Measurements from ENCODE around the gene MYO1E.

MYO1E gene

GRCh38 chr15:59194639-59195325 lies 177.9 kb downstream of the MYO1E start:
- no peak for DNase-seq (ENCODE audit: low read depth)

DNA sequence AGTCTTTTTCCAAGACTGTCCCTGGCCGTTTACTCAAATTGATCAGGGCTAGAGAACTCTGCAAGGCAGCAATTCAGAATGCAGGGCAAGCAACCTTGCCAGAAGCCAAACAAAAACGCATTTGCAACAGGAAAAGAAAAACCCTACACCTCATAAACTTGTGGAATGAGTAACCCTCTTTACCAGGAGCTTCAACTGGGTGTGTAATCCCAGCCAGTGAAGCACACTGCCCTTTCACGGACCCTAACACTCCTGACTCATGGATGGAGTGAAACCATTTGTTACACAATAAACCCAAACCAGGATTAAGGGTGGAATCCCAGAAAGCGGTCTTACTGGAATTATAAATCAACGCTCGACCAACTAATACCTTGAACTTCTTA lies 180.8 kb downstream of the MYO1E start:
- DNase-seq (ENCODE audit: low read depth) = no peak

GRCh38 chr15:59190291-59190690 lies 182.4 kb downstream of the MYO1E start:
- no peak for DNase-seq (ENCODE audit: low read depth)

DNA sequence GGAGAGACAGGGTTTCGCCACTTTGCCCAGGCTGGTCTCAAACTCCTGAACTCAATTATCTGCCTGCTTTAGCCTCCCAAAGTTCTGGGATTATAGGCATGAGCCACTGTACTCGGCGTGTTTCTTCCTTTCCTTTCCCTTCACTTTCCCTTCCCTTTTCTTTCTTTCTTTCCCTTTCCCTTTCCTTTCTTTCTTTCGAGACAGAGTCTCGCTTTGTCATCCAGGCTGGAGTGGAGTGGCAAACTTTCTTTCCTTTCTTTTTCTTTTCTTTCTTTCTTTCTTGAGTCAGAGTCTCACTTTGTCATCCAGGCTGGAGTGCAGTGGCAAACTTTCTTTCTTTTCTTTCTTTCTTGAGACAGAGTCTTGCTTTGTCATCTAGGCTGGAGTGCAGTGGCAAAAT lies 183.4 kb downstream of the MYO1E start:
- no peak for DNase-seq (ENCODE audit: low read depth)

- DNase-seq (ENCODE audit: low read depth) = no peak
Measured at GRCh38 chr15:59186501-59186900, 186.2 kb downstream of the MYO1E start.

DNA sequence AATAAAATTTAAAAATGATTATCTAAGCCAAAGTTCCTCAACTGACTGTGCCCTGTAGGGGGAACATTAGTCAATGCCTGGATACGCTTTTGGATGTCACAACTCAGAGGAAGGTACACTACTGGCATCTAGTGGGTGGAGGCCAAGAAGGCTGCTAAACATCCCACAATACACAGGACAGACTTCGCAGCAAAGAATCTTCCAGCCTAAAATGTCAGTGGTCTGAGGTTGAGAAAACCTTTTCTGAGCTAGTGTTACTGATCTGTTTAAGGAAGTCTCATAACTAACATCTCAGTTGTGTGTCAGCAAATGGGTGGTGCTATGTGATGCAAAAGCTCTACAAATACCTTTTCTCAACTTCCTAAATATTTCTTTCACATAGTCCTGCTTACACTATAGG lies 186.9 kb downstream of the MYO1E start:
- DNase-seq (ENCODE audit: low read depth) = no peak

- DNase-seq (ENCODE audit: low read depth) = no peak
Measured at GRCh38 chr15:59180945-59181600, 191.6 kb downstream of the MYO1E start.

GRCh38 chr15:59179717-59180116 lies 193.0 kb downstream of the MYO1E start:
- no peak for DNase-seq (ENCODE audit: low read depth)

DNA sequence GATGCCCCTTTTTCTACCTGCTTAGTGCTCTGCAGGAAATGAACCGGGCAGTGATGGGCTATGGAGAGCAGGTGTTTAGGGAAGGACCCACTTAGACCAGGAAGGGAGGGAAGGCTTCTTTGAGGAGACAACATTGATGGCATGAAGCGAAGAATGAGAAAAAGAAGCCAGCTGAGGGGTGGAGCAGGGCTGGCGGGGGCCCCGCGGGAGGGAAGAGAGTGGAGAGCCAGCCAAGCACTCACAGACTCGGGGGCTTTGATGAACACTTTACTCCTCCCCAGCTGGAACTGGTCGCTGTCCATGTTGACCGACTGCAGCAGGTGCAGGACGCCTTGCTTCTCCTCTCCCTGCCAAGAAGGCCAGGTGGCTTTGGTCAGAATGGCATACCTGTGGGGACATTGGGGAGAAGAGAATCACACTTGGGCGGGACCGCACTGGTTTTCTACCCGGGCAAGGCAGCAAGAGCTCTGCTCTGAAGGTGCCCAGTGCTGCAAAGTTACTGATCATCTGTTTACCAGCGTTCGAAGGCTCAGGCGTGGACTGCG lies 194.4 kb downstream of the MYO1E start:
- DNase-seq (ENCODE audit: low read depth) = no peak

DNA sequence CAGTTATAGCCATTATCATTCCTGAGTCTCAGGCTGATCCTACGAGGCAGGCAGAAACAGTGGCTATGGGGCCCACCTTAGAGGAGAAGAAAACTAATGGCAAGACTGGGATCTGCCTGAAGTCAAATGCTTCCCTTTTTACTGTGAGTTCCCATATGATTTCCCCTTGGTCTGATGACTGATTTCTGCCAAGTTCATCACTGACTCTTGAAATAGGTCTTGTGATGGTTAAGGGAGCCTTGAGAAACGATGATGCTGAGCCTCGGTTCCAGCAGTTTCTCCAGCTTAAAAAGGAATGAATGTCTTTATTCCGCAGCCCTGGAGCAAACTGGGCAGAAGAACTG lies 195.4 kb downstream of the MYO1E start:
- DNase-seq (ENCODE audit: low read depth) = no peak

DNA sequence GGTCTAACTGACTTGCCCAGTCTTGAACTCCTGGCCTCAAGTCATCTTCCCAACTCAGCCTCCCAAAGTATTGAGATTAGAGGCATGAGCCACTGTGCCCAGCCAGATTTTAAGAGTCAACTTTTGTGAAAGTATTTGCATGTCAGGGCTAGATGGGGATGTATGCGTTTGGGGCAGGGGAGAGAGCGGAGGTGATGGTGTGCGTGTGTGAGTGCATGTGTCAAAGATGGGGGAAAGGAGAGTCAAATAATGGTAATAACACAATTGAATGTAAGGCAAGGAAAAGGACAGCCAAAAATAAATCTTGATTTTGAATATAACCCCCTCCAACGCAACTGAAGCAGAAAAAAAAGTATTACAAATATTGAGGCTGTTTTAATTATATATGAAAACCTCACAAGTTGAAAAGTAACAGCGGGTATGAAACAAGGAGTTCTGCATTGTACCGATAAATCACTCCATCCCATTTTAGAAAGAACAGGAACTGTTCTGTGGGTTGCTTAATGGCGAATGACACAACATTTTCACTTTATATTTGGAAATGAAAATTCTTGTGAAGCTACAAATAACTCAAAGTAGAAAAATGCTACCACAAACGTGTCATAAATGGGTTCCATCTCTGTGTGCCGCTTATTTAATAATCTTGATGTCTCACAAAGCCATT lies 195.9 kb downstream of the MYO1E start:
- DNase-seq (ENCODE audit: low read depth) = no peak

DNA sequence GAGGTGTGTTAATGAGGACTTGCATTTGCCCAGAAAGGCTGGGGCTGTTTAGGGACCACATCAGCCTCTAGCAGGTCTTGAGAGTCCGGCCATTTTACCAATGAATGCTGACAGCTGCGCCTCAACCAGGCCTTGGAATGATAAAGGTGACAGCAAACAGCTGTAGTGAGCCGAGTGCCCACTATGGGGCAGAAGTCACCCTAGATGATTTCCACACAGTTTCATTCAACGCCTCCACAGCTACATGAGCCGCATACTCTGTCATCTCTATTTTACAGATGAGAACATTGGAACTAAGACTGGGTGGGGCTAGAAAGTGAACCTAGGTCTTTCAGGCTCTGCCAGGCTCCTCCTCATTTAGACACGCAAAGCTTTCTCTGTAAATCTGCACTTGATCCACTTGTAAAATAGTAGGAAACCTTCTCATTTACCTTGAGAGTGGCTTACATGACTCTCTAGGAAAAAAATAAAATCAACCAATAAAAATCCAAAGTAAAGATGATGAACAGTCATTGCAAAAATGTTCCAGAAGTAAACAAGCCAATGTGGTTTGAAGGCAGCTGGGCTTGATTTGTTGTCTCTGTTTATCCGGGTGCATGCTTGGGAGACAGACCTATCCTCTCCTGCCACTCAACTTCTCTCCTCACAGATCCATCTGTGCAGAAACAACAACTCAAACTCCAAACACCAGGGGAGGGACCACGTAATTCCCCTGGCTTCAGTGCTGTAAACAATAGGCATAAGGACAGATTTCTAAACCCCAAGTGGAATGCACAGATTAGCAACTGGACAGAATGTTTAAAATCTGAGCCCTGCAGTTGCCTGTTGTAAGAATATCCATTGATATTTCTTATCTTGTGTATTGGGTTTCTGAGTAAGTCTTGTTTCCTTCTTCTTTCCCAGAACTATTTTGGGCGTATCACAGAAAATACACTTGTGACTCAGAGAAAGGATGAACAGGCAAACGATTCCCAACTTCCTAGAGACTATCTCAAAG lies 197.5 kb downstream of the MYO1E start:
- no peak for DNase-seq (ENCODE audit: low read depth)

- DNase-seq (ENCODE audit: low read depth) = no peak
Measured at GRCh38 chr15:59174151-59174834, 198.4 kb downstream of the MYO1E start.

DNA sequence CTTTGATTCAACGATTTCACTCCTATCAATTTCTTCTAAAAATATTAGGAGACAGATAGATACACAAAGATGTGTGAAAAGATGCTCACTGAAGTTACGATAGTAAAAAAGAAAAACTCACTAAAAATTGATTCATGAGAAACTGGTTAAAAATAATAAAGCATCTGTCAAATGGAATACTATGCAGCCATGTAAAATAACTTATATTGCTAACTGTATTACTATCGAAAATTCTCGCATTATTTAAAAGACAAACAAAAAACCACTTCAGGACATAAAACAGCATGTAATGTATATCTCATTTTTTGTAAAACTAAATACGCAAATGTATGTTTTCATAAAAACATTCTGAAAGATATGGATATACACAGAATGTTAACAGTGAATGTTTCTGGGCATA lies 199.5 kb downstream of the MYO1E start:
- no peak for DNase-seq (ENCODE audit: low read depth)

DNA sequence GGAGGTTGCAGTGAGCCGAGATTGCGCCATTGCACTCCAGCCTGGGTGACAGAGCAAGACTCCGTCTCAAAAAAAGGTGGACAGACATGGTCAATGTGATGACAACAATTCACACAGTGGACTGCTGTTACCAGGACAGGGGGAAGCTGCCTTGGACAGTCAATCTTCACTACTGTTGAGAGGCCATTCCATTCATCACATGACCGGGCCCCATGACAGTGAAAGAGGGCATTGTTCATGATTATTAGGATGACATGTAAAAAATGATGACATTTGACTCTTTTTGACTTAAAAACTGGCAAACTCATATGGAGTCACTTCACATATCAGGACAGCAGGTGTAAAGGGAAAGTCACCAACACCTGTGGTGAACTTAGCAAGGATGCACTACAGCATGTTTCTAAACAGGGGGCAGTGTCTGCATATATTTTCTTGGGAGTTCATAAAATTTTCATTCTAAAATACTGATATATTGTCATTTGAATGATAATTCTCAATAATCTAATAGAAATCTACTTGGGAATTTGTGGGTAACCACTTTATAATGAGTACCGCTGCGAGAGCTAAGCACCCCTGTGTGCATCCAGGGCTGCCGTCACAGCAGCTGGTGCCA lies 200.3 kb downstream of the MYO1E start:
- no peak for DNase-seq (ENCODE audit: low read depth)

DNA sequence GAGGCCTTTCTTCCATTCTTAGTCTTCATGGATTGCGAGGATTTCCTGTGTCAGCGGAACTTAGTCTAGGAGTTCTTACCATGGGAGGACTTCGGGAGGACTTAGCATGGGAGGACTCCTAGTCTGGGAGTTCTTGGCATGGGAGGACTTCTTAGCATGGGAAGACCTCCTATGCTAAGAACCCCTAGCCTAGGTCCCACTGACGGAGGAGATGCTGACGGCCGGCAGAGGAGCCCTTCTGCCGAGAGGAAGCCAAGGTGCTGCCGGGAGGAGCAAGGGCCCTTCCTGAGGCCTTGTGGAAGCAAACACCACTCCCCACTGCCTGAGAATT lies 201.6 kb downstream of the MYO1E start:
- no peak for DNase-seq (ENCODE audit: low read depth)

GRCh38 chr15:59170295-59171066 lies 202.2 kb downstream of the MYO1E start:
- no peak for DNase-seq (ENCODE audit: low read depth)

DNA sequence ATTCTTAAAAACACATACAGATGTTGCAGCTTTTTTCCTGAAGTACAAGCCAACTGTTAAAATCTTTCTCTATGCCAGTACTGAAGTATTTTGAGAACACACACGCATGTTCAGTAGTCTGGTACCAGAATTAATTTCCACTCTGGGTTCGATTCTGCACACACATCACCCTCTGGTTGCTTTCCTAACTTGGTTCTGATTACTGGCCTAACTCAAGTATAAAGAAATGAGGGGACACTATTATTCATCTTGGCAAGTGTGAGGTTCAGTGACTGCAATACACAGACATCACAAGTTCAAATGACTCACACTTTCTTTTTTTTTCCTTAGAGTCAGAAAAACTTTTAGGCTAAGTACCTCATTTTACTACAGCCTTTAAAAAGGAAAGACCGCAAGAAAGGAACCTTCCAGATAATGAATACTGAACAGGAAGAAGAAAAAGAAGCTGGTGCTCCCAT lies 203.4 kb downstream of the MYO1E start:
- no peak for DNase-seq (ENCODE audit: low read depth)

DNA sequence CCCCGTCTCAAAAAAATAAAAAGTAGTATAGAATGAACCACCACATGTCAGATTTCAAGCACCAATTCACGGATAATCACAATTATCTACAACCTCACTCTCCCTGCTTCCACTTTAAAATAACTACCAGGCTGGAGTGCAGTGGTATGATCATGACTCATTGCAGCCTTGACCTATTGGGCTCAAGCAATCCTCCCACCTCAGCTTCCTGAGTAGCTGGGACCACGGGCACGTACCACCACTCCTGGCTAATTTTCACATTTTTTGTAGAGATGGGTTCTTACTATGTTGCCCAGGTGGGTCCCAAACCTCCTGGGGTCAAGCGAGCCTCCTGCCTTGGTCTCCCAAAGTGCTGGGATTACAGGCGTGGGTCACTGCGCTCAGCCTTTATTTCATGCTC lies 204.1 kb downstream of the MYO1E start:
- DNase-seq (ENCODE audit: low read depth) = no peak

- no peak for DNase-seq (ENCODE audit: low read depth)
Measured at GRCh38 chr15:59166601-59167265, 205.9 kb downstream of the MYO1E start.

All from T follicular helper cell (primary cell).